Hematopoietic multipotent progenitor cell (in vitro differentiated cells): ENCODE data around the gene SLC30A10. TPM values are rescaled to one million over a fixed set of nuclear protein-coding genes. Genes with fewer than 3 reads are reported as not detected.
A peak's percentile ranks its signal among the peaks of the same experiment; 100 is the strongest.
"Not testable (repeated sequence)": the region's sequence is repeated elsewhere in the genome, so short reads cannot be mapped to it uniquely, and the experiment has no call there.

Experiments
- DNase-seq, 3 donors: peaks; one replicate each; pipeline ENCODE4 v3.0.0-alpha.2; 2011 to 2015; ENCODE audit warnings: low read depth in 2 of 3, low spot score in 2 of 3
- total RNA-seq: library from RNA; depleted of rRNA; stranded (reverse); fragments of >200 nt; gene quantifications from one replicate; pipeline ENCODE4 v1.2.3, GENCODE V29; 2012

The SLC30A10 gene
- total RNA-seq, result not detected

GRCh38 chr1:219927956-219928790, at the start of gene SLC30A10:
Gene SLC30A10 (minus strand): TSS chr1:219928557. CDS start chr1:219928440, 117 bp downstream.
- peak in 2 of 3 donors; percentile 26 to 42 for DNase-seq

GRCh38 chr1:219973213-219973612, 44.9 kb upstream of the SLC30A10 start:
- DNase-seq, result no peak

GRCh38 chr1:219967361-219967760, 39.0 kb upstream of the SLC30A10 start:
- DNase-seq, result no peak

- DNase-seq, result no peak
Observed at GRCh38 chr1:219966071-219966349, 37.7 kb upstream of the SLC30A10 start.

GRCh38 chr1:219965285-219966070, 37.1 kb upstream of the SLC30A10 start:
- no peak for DNase-seq

GRCh38 chr1:219963432-219963831, 35.1 kb upstream of the SLC30A10 start:
- DNase-seq, result no peak

GRCh38 chr1:219961684-219962083, 33.3 kb upstream of the SLC30A10 start:
- no peak for DNase-seq

- no peak for DNase-seq
Observed at GRCh38 chr1:219959540-219960203, 31.3 kb upstream of the SLC30A10 start.

GRCh38 chr1:219958875-219959417, 30.6 kb upstream of the SLC30A10 start:
- no peak for DNase-seq

- no peak for DNase-seq
Observed at GRCh38 chr1:219954736-219955421, 26.5 kb upstream of the SLC30A10 start.

- no peak for DNase-seq
Observed at GRCh38 chr1:219954052-219954451, 25.7 kb upstream of the SLC30A10 start.

- no peak for DNase-seq
Observed at GRCh38 chr1:219952361-219952760, 24.0 kb upstream of the SLC30A10 start.

- not testable (repeated sequence) for DNase-seq
Observed at GRCh38 chr1:219949227-219949626, 20.9 kb upstream of the SLC30A10 start.

GRCh38 chr1:219948766-219949165, 20.4 kb upstream of the SLC30A10 start:
- DNase-seq, result not testable (repeated sequence)

GRCh38 chr1:219945795-219946194, 17.4 kb upstream of the SLC30A10 start:
- DNase-seq, result peak in 2 of 3 donors; percentile 18 to 55

- no peak for DNase-seq
Observed at GRCh38 chr1:219941179-219942118, 13.1 kb upstream of the SLC30A10 start.

GRCh38 chr1:219940707-219941106, 12.3 kb upstream of the SLC30A10 start:
- no peak for DNase-seq

- DNase-seq, result no peak
Observed at GRCh38 chr1:219938706-219939105, 10.3 kb upstream of the SLC30A10 start.

- not testable (repeated sequence) for DNase-seq
Observed at GRCh38 chr1:219933763-219934162, 5.4 kb upstream of the SLC30A10 start.
